AG09319 (cell line): ENCODE data around the gene TLCD3A.

Source experiments
- DNase-seq: peaks from one replicate; pipeline ENCODE4 v3.0.0-alpha.2; 2010; ENCODE audit warnings: low read depth; ENCODE audit errors: extremely low read depth
- CTCF ChIP-seq: IDR thresholded peaks from 2 replicates; pipeline ENCODE4 v1.5.1; 2011; ENCODE audit warnings: low read depth, mild to moderate bottlenecking, inconsistent platforms, low read length, moderate library complexity

Gene TLCD3A

GRCh38 chr17:720706-721539 lies 11.5 kb upstream of the TLCD3A start:
- no peak for DNase-seq
- no peak for TF ChIP-seq CTCF

- DNase-seq = no peak
- TF ChIP-seq CTCF = no peak
Observed at GRCh38 chr17:721540-721937, 10.9 kb upstream of the TLCD3A start.

GRCh38 chr17:725084-725483 lies 7.3 kb upstream of the TLCD3A start:
- no peak for TF ChIP-seq CTCF
- no peak for DNase-seq

GRCh38 chr17:725746-726145 lies 6.7 kb upstream of the TLCD3A start:
- no peak for TF ChIP-seq CTCF
- no peak for DNase-seq

- TF ChIP-seq CTCF = no peak
- no peak for DNase-seq
Observed at GRCh38 chr17:726271-726919, 6.0 kb upstream of the TLCD3A start.

GRCh38 chr17:728911-729310 lies 3.5 kb upstream of the TLCD3A start:
- TF ChIP-seq CTCF = no peak
- no peak for DNase-seq

- no peak for DNase-seq
Observed at GRCh38 chr17:731644-732066, 741 bp upstream of the TLCD3A start.

More at GRCh38 chr17:731644-732066, 741 bp upstream of the TLCD3A start:
- TF ChIP-seq CTCF = no peak
